AG08396 (cell line): ENCODE results near the gene OR6B1.
"Not testable (repeated sequence)": the region's sequence is repeated elsewhere in the genome, so short reads cannot be mapped to it uniquely, and the experiment has no call there.

Experiments
- DNase-seq: peaks from one replicate; pipeline ENCODE4 v3.0.0; 2012; ENCODE audit warnings: low spot score, mixed read lengths

The OR6B1 gene

DNA sequence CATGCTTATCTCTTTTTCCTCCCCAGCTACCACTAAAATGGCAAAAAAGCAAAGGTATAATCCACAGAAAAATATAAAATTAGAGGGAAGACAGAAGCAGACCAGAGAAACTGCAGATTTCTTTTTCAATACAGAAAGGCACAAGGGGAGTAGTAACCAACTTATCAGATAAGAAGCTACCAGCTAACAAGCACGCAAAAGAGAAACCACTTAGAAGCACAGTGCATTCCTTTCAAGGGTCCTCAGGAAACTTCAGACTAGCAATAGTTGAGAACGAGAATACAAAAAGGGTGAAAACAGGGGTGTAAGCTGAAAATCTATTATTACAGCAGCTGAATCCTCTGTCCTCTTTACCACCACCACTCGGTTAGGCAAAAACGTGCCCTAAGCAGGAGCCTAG lies 38.8 kb downstream of the OR6B1 start:
- DNase-seq: no peak

DNA sequence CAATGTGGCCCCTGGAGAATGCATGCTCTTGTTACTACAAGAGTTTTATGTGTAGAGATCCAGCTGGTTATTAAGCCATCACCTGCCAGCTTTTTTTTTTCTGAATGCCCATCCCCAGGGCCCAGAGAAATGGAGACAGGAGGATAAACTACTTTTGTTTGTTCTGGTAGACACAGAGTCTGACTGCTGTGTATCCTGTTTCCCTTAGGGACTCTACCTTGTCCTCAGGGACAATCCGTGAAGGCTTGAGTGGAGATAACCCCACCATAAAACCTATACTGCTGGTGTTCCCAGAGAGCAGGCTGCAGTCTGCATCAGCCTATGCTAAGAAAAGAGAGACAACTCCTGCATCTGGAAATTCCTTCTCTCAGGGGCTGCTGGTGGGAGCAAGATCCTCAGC lies 48.5 kb downstream of the OR6B1 start, which contains the start of gene OR2A5:
OR2A5 (plus strand) TSS at position 301 of the 400 bp plus-strand sequence. CDS start 1,454 bp downstream, outside the sequence.
- DNase-seq: no peak

DNA sequence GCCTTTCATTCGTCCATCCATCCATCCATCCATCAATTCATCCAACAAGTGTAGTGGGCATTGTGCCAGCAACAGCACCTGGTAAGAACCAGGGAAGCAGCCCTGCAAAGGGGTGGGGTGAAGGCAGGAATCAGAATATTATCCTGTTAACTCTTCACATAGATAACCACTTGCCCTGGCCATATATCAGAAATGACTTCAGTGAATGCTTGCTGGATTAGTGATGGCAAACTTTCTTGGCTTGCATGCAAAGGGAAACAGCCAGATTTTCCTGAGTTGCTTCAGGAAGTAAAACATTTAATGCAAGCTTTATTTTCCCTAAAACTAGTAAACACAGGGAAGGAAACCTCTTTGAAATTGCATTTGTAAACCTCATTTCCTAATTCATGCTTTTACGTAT lies 49.4 kb downstream of the OR6B1 start:
- DNase-seq: no peak

DNA sequence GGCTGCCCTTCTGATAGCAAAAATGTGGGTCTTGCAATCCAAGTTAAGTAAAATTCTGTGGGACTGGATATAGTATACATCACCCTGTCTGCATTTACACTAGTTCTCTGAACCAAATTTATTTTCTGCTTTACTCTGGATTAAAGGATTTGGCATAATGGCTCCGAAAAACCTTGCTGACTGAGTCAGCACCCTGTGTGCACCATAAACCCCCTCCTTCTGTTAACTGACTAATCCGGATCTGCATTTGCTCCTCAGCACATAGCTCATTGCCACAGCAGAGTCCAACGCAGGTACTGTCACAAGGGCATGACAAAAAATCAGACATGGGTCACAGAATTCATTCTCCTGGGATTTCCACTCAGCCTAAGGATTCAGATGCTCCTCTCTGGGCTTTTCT lies 50.0 kb downstream of the OR6B1 start:
- DNase-seq: no peak

DNA sequence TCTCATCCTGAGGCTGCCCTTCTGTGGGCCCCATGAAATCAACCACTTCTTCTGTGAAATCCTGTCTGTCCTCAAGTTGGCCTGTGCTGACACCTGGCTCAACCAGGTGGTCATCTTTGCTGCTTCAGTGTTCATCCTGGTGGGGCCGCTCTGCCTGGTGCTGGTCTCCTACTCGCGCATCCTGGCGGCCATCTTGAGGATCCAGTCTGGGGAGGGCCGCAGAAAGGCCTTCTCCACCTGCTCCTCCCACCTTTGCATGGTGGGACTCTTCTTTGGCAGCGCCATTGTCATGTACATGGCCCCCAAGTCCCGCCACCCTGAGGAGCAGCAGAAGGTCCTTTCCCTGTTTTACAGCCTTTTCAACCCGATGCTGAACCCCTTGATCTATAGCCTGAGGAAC lies 50.8 kb downstream of the OR6B1 start:
- not testable (repeated sequence) for DNase-seq

DNA sequence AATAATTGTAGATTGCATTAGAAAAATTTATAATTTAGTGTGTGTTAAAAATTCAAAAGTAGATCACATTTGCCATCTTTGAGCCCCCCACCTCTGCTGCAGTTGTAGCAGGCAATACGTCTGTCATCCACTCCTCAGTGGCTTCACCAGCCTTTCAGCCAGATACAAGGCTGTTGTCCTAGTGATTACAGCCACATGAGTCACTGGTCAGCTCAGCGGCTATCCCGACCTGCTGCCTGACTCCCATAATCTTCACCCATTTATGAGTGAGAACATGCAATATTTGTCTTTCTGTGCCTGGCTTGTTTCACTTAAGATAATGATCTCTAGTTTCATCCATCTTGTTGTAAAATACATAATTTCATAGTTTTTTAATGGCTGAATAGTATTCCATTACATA lies 57.8 kb downstream of the OR6B1 start:
- no peak for DNase-seq
